Loucy (cell line): Measurements from ENCODE around the gene SORT1.

Experiments
- H2AFZ ChIP-seq: fragments of 200-600 bp; sonication (generic); 2 replicates; pipeline ENCODE4 v1.6.0; 2016; ENCODE audit warnings: antibody characterized with exemption, mild to moderate bottlenecking, low read length, moderate library complexity
- H3F3A ChIP-seq: fragments of 200-600 bp; 2 replicates; pipeline ENCODE4 v1.6.0; 2016; ENCODE audit warnings: antibody characterized with exemption, low read depth, mild to moderate bottlenecking
- H3K27me3 ChIP-seq: fragments of 200-600 bp; sonication (generic); 2 replicates; pipeline ENCODE4 v1.6.1; 2014; ENCODE audit warnings: low read length, mild to moderate bottlenecking; ENCODE audit not compliant: insufficient read depth, poor library complexity, severe bottlenecking
- H3K36me3 ChIP-seq: fragments of 200-600 bp; sonication (generic); 2 replicates; pipeline ENCODE4 v1.6.1; 2016; ENCODE audit warnings: low read length; ENCODE audit not compliant: insufficient read depth
- H3K4me1 ChIP-seq: fragments of 200-600 bp; sonication (generic); 2 replicates; pipeline ENCODE4 v1.5.1; 2014; ENCODE audit warnings: low read length, mild to moderate bottlenecking; ENCODE audit not compliant: insufficient read depth, poor library complexity, severe bottlenecking
- H3K4me2 ChIP-seq: fragments of 200-600 bp; sonication (generic); 2 replicates; pipeline ENCODE4 v1.6.0; 2014; ENCODE audit warnings: antibody characterized with exemption, low read length, low read depth, mild to moderate bottlenecking; ENCODE audit not compliant: poor library complexity, severe bottlenecking
- H3K4me3 ChIP-seq: fragments of 200-600 bp; sonication (generic); 2 replicates; pipeline ENCODE4 v1.5.1; 2014; ENCODE audit warnings: low read length, mild to moderate bottlenecking, mixed read lengths; ENCODE audit not compliant: poor library complexity, severe bottlenecking
- H3K79me2 ChIP-seq: fragments of 200-600 bp; sonication (generic); 2 replicates; pipeline ENCODE4 v1.6.1; 2014; ENCODE audit warnings: low read length; ENCODE audit not compliant: insufficient read depth
- H3K9ac ChIP-seq: fragments of 200-600 bp; sonication (generic); 2 replicates; pipeline ENCODE4 v1.6.0; 2014; ENCODE audit warnings: mild to moderate bottlenecking, low read depth, low read length, moderate library complexity; ENCODE audit not compliant: poor library complexity, severe bottlenecking
- H3K9me2 ChIP-seq: fragments of 200-600 bp; sonication (generic); replicated peaks from 2 replicates; pipeline ENCODE4 v1.6.1; 2016; ENCODE audit warnings: low read depth, low read length, mixed read lengths
- H3K9me3 ChIP-seq: fragments of 200-600 bp; sonication (generic); 2 replicates; pipeline ENCODE4 v1.6.1; 2014; ENCODE audit warnings: mild to moderate bottlenecking, antibody characterized with exemption, low read length, low read depth; ENCODE audit not compliant: insufficient read depth
- H4K20me1 ChIP-seq: fragments of 200-600 bp; sonication (generic); 2 replicates; pipeline ENCODE4 v1.6.0; 2014; ENCODE audit warnings: antibody characterized with exemption, low read length, mild to moderate bottlenecking; ENCODE audit not compliant: insufficient read depth, poor library complexity, severe bottlenecking
- EZH2phosphoT487 ChIP-seq: fragments of 200-600 bp; IDR thresholded peaks from 2 replicates; pipeline ENCODE4 v1.6.1; 2018; ENCODE audit warnings: antibody characterized with exemption, mild to moderate bottlenecking, moderate library complexity, borderline replicate concordance
- TF ChIP-seq, protein P1 (sequence below): fragments of 200-600 bp; sonication (generic); conservative IDR thresholded peaks from 2 replicates; pipeline ENCODE4 v1.5.1; 2014; ENCODE audit warnings: mild to moderate bottlenecking, antibody characterized with exemption, low read length

Gene SORT1

DNA sequence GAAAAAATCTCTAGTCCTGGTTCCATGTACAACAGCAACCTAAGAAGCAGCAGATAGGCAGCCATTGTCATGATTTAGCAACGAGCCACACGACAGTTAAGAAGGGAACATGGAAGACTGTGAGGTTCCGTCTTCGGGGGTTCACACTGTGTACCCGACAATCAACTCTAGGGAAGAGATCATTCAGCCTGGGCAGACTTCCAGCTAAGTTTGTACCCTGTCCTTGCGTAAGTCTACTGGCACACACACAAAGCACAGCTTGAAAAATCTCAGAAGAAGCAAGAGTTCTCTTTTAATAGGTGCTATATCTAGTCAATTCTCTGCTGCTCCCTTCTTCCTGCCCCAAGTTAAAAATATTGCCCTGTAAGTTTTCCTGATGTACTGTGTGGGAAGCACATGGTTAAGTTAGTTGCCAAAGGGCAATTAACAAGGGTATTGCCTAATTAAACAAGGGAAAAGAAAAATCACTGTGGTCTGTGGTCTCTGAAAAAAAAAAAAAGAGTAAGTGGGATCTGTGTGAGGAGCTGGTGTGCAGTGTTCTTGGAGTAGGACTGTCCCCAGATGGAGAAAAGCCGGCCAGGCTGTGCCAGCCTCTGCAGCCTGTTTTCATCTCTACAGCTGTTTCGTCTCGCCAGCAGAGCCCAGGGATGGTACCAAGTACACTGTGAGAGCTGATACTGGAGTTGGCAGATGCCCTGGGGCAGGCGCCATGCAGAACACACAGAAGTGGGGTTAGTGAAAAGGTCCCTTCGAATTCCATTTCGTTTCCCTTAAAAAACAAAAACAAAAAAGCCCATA, 84.5 kb downstream of the SORT1 start:
- Histone ChIP-seq H3K27me3 (no peaks in the 10 kb centered on the region), H3F3A (no peaks in the 10 kb centered on the region), H3K4me2 (no peak overlapping the region), H3K36me3 (peaks cover 14% of the 10 kb centered on the region; the same call in 1 of the 2 replicates), H3K9me3 (no peaks in the 10 kb centered on the region), H3K4me3 (no peak overlapping the region), H3K4me1 (no peaks in the 10 kb centered on the region), H3K79me2 (no peaks in the 10 kb centered on the region), H3K9me2 (no peaks in the 10 kb centered on the region), H3K9ac (no peak overlapping the region), H4K20me1 (no peaks in the 10 kb centered on the region), H2AFZ (no peak overlapping the region)
- TF ChIP-seq, protein P1, sequence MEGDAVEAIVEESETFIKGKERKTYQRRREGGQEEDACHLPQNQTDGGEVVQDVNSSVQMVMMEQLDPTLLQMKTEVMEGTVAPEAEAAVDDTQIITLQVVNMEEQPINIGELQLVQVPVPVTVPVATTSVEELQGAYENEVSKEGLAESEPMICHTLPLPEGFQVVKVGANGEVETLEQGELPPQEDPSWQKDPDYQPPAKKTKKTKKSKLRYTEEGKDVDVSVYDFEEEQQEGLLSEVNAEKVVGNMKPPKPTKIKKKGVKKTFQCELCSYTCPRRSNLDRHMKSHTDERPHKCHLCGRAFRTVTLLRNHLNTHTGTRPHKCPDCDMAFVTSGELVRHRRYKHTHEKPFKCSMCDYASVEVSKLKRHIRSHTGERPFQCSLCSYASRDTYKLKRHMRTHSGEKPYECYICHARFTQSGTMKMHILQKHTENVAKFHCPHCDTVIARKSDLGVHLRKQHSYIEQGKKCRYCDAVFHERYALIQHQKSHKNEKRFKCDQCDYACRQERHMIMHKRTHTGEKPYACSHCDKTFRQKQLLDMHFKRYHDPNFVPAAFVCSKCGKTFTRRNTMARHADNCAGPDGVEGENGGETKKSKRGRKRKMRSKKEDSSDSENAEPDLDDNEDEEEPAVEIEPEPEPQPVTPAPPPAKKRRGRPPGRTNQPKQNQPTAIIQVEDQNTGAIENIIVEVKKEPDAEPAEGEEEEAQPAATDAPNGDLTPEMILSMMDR, result no peak
- no peak for TF ChIP-seq EZH2phosphoT487

DNA sequence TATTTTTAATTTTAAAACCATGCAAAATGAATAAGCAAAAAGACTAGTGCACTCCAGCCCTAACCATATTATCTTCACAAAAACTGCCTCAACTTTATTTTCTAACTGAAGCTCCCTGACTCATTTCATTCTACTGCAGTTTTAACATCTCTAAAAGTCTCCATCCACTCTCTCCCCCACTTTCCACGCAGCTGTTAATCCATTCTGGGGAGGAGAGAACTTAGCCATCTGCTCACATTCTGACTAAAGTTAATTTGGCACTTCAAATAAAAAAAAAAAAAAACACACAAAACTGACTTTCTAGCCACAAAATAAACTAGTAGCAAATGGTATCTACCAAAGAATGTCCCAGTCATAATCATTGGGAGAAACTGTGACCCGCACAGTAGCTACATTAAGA, 85.5 kb downstream of the SORT1 start:
- H3F3A ChIP-seq, result no peaks in the 10 kb centered on the region
- H3K27me3 ChIP-seq, result no peaks in the 10 kb centered on the region
- no peak overlapping the region for H3K9ac ChIP-seq
- H3K9me3 ChIP-seq, result no peaks in the 10 kb centered on the region
- no peaks in the 10 kb centered on the region for H3K9me2 ChIP-seq
- H4K20me1 ChIP-seq, result no peaks in the 10 kb centered on the region
- TF ChIP-seq, protein P1, result no peak
- no peak for TF ChIP-seq EZH2phosphoT487
- H3K4me3 ChIP-seq, result no peak overlapping the region
- no peak overlapping the region for H2AFZ ChIP-seq
- peaks cover 11% of the 10 kb centered on the region; the same call in 1 of the 2 replicates for H3K36me3 ChIP-seq
- no peaks in the 10 kb centered on the region for H3K4me1 ChIP-seq
- H3K79me2 ChIP-seq, result no peaks in the 10 kb centered on the region
- no peak overlapping the region for H3K4me2 ChIP-seq

DNA sequence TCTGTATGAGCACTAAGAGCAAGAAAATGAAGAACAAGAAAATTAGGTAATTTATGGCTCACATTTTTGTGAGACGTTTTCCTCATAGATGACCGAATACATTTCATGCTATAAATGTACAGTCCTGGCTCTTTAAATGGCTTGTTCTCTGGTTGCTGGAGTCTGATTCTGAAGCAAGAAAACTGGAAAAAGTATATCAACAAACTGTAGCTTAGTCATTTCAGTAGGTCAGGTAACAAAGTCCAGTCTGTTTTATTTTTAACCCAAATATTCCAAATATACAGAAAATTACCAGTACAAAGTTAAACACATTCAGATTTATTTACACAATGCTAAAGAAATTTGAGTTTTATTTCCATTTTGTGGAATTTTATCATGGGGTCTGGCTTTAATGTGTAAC, 88.4 kb downstream of the SORT1 start:
- Histone ChIP-seq H3K4me2 (no peak overlapping the region), H3K9ac (no peak overlapping the region)
- TF ChIP-seq EZH2phosphoT487, result no peak
- TF ChIP-seq, protein P1, result no peak

More for the DNA sequence above, 88.4 kb downstream of the SORT1 start:
- Histone ChIP-seq H3K36me3 (peaks cover 6% of the 10 kb centered on the region; the same call in 1 of the 2 replicates), H3K9me3 (no peaks in the 10 kb centered on the region), H3K9me2 (no peaks in the 10 kb centered on the region), H2AFZ (no peak overlapping the region), H3K79me2 (no peaks in the 10 kb centered on the region), H4K20me1 (no peaks in the 10 kb centered on the region), H3K4me1 (no peaks in the 10 kb centered on the region), H3K4me3 (no peak overlapping the region), H3K27me3 (no peaks in the 10 kb centered on the region), H3F3A (no peaks in the 10 kb centered on the region)
